Astrocyte (in vitro differentiated cells and primary cell): ENCODE data around the gene FBXW8. TPM values are rescaled to one million over a fixed set of nuclear protein-coding genes. Genes with fewer than 3 reads are reported as not detected.

ENCODE experiments used
- DNase-seq: peaks from one replicate; pipeline ENCODE4 v3.0.0-alpha.2; 2010; ENCODE audit warnings: low read depth
- FAIRE-seq: peaks from 2 replicates; lab custom pipeline; 2011; peaks lifted over from hg19 to GRCh38; lab: Jason Lieb, UNC
- H2AFZ ChIP-seq: 2 replicates; pipeline ENCODE4 v1.6.0; 2012; ENCODE audit warnings: low read depth, low read length, inconsistent platforms
- H3K27ac ChIP-seq: 2 replicates; pipeline ENCODE4 v1.5.1; 2011; ENCODE audit warnings: low read depth, low read length, inconsistent platforms
- H3K27me3 ChIP-seq: 2 replicates; pipeline ENCODE4 v1.6.0; 2011; ENCODE audit warnings: low read length, inconsistent platforms; ENCODE audit not compliant: insufficient read depth
- H3K36me3 ChIP-seq: 2 replicates; pipeline ENCODE4 v1.5.1; 2011; ENCODE audit warnings: low read length, inconsistent platforms; ENCODE audit not compliant: insufficient read depth
- H3K4me1 ChIP-seq: 2 replicates; pipeline ENCODE4 v1.5.1; 2011; ENCODE audit warnings: low read length, inconsistent platforms; ENCODE audit not compliant: insufficient read depth
- H3K4me2 ChIP-seq: 2 replicates; pipeline ENCODE4 v1.6.0; 2012; ENCODE audit warnings: low read length, inconsistent platforms
- H3K4me3 ChIP-seq: 2 replicates; pipeline ENCODE4 v1.5.1; 2011; ENCODE audit warnings: low read depth, mild to moderate bottlenecking, low read length, inconsistent platforms; ENCODE audit not compliant: insufficient read depth
- H3K79me2 ChIP-seq: 2 replicates; pipeline ENCODE4 v1.6.0; 2012; ENCODE audit warnings: mild to moderate bottlenecking, low read length, inconsistent platforms; ENCODE audit not compliant: insufficient read depth
- H3K9ac ChIP-seq: 2 replicates; pipeline ENCODE4 v1.6.0; 2012; ENCODE audit warnings: mild to moderate bottlenecking, low read length, inconsistent platforms
- H3K9me3 ChIP-seq: 2 replicates; pipeline ENCODE4 v1.5.1; 2012; ENCODE audit warnings: low read depth, mild to moderate bottlenecking, low read length, inconsistent platforms; ENCODE audit not compliant: insufficient read depth
- H4K20me1 ChIP-seq: 2 replicates; pipeline ENCODE4 v1.6.0; 2012; ENCODE audit warnings: low read length, inconsistent platforms; ENCODE audit not compliant: insufficient read depth
- H3K27ac Mint-ChIP-seq: one replicate; pipeline ENCODE4 v1.8.0; 2021; ENCODE audit warnings: mild to moderate bottlenecking, mixed read lengths; ENCODE audit not compliant: unreplicated experiment
- H3K27me3 Mint-ChIP-seq: one replicate; pipeline ENCODE4 v1.8.0; 2021; ENCODE audit warnings: low read depth, mixed read lengths; ENCODE audit not compliant: unreplicated experiment
- H3K36me3 Mint-ChIP-seq: one replicate; pipeline ENCODE4 v1.8.0; 2021; ENCODE audit warnings: low read depth, mixed read lengths; ENCODE audit not compliant: unreplicated experiment
- H3K4me1 Mint-ChIP-seq: one replicate; pipeline ENCODE4 v1.8.0; 2021; ENCODE audit warnings: low read depth, mixed read lengths; ENCODE audit not compliant: unreplicated experiment
- H3K4me3 Mint-ChIP-seq: one replicate; pipeline ENCODE4 v1.8.0; 2021; ENCODE audit warnings: mild to moderate bottlenecking, moderate library complexity, mixed read lengths; ENCODE audit not compliant: unreplicated experiment
- H3K9me3 Mint-ChIP-seq: one replicate; pipeline ENCODE4 v1.8.0; 2021; ENCODE audit warnings: mild to moderate bottlenecking, mixed read lengths; ENCODE audit not compliant: unreplicated experiment
- CTCF ChIP-seq: IDR thresholded peaks from 2 replicates; pipeline ENCODE4 v1.5.1; 2011; ENCODE audit warnings: low read depth, mild to moderate bottlenecking, inconsistent platforms, low read length, moderate library complexity; ENCODE audit not compliant: insufficient read depth
- EZH2 ChIP-seq: IDR thresholded peaks from 2 replicates; pipeline ENCODE4 v1.6.1; 2012; ENCODE audit warnings: mild to moderate bottlenecking, low read length, inconsistent platforms; ENCODE audit not compliant: insufficient read depth
- total RNA-seq: library from RNA; stranded (reverse); gene quantifications from 2 replicates; pipeline ENCODE4 v1.2.1, GENCODE V29; 2021

FBXW8 gene
- total RNA-seq, 1 donor from 2014 or later: 26.4 TPM

- no peaks in the 10 kb centered on the region for H3K27me3 ChIP-seq
- FAIRE-seq: no peak
- no peak overlapping the region for H3K9ac ChIP-seq
- no peak overlapping the region for H3K27ac Mint-ChIP-seq
- no peak for DNase-seq
- H2AFZ ChIP-seq: no peak overlapping the region
- H3K4me2 ChIP-seq: no peak overlapping the region
- H3K9me3 Mint-ChIP-seq: no peaks in the 10 kb centered on the region
- no peaks in the 10 kb centered on the region for H3K4me1 ChIP-seq
- peaks cover 15% of the 10 kb centered on the region for H3K36me3 Mint-ChIP-seq
- H4K20me1 ChIP-seq: peaks cover 28% of the 10 kb centered on the region
- H3K27ac ChIP-seq: no peak overlapping the region
- H3K27me3 Mint-ChIP-seq: no peaks in the 10 kb centered on the region
- H3K4me1 Mint-ChIP-seq: peaks cover 14% of the 10 kb centered on the region
- no peaks in the 10 kb centered on the region for H3K9me3 ChIP-seq
- TF ChIP-seq CTCF (no peak), EZH2 (no peak)
- H3K4me3 Mint-ChIP-seq: no peak overlapping the region
- peaks cover 15% of the 10 kb centered on the region for H3K36me3 ChIP-seq
- H3K79me2 ChIP-seq: no peaks in the 10 kb centered on the region
- H3K4me3 ChIP-seq: no peak overlapping the region
These were observed 111.7 kb downstream of the FBXW8 start for GRCh38 chr12:117022465-117022864.

GRCh38 chr12:117023998-117024960, 113.5 kb downstream of the FBXW8 start:
- Histone ChIP-seq H3K27ac (no peak overlapping the region), H3K27me3 (no peaks in the 10 kb centered on the region), H2AFZ (no peak overlapping the region), H3K4me1 (no peaks in the 10 kb centered on the region), H3K79me2 (no peaks in the 10 kb centered on the region), H3K36me3 (peaks cover 26% of the 10 kb centered on the region), H3K9me3 (no peaks in the 10 kb centered on the region), H3K4me2 (no peak overlapping the region), H3K9ac (no peak overlapping the region), H3K4me3 (no peak overlapping the region), H4K20me1 (peaks cover 28% of the 10 kb centered on the region)
- Mint-ChIP-seq H3K9me3 (no peaks in the 10 kb centered on the region), H3K27me3 (no peaks in the 10 kb centered on the region), H3K36me3 (peaks cover 11% of the 10 kb centered on the region), H3K4me1 (peaks cover 14% of the 10 kb centered on the region), H3K27ac (no peak overlapping the region), H3K4me3 (no peak overlapping the region)
- no peak for FAIRE-seq
- TF ChIP-seq CTCF: no peak
- TF ChIP-seq EZH2: no peak
- DNase-seq: no peak
